ENCODE data around the gene HCFC1R1. TPM values are rescaled to one million over a fixed set of nuclear protein-coding genes. Genes with fewer than 3 reads are reported as not detected.

HCFC1R1 gene
- total RNA-seq, 1 donor from 2014 or later, result 17.7 TPM

GRCh38 chr16:3036726-3037315 is 13.1 kb upstream of the HCFC1R1 start, which contains the start of gene BICDL2:
BICDL2 (minus strand) TSS chr16:3036944; CDS start chr16:3035496, 1,448 bp downstream.
- peaks cover 10% of the 10 kb centered on the region for H3K4me1 Mint-ChIP-seq
- ChIA-PET CTCF (interaction anchor here (0.6 kb wide), 1 partner anchor 8 kb away, joined by 3 read pairs; no protein-coding TSS in a partner anchor), POLR2A (no interaction called here)
- no peaks in the 10 kb centered on the region for H3K36me3 Mint-ChIP-seq (ENCODE audit: low read depth)
- H3K27ac Mint-ChIP-seq, result no peak within 1 kb of the TSS
- TF ChIP-seq CTCF (IDR thresholded peaks at IDR 0.05), result no peak
- intact Hi-C loops (cut with micrococcal nuclease), result no loop called here
- H3K4me3 Mint-ChIP-seq, result peak within 1 kb of the TSS; percentile 35
- ATAC-seq (ENCODE audit: low read depth), result no peak
- no peak for DNase-seq
- H3K27me3 Mint-ChIP-seq, result peaks cover 60% of the 10 kb centered on the region
- H3K9me3 Mint-ChIP-seq, result no peaks in the 10 kb centered on the region

- ChIA-PET POLR2A (no interaction called here), CTCF (interaction anchor here (9.0 kb wide), 1 partner anchor 95 kb away, joined by 87 read pairs; the partner anchor contains the start of gene ZNF213)
- Mint-ChIP-seq H3K4me3 (peak overlapping the region; percentile 35), H3K27me3 (peaks cover 62% of the 10 kb centered on the region), H3K9me3 (no peaks in the 10 kb centered on the region), H3K4me1 (peaks cover 11% of the 10 kb centered on the region), H3K36me3 (ENCODE audit: low read depth) (no peaks in the 10 kb centered on the region), H3K27ac (no peak overlapping the region)
- no peak for ATAC-seq (ENCODE audit: low read depth)
- intact Hi-C loops (cut with micrococcal nuclease), result no loop called here
- DNase-seq, result no peak
- TF ChIP-seq CTCF (IDR thresholded peaks at IDR 0.05), result no peak
Measured at GRCh38 chr16:3035972-3036725, 12.4 kb upstream of the HCFC1R1 start.

- no peak overlapping the region for H3K27ac Mint-ChIP-seq
- intact Hi-C loops (cut with micrococcal nuclease), result no loop called here
- ChIA-PET CTCF (interaction anchor here (9.0 kb wide), 1 partner anchor 95 kb away, joined by 87 read pairs; the partner anchor contains the start of gene ZNF213), POLR2A (no interaction called here)
- ATAC-seq (ENCODE audit: low read depth) (no peak), DNase-seq (no peak)
- H3K9me3 Mint-ChIP-seq, result no peaks in the 10 kb centered on the region
- peaks cover 11% of the 10 kb centered on the region for H3K4me1 Mint-ChIP-seq
- H3K36me3 Mint-ChIP-seq (ENCODE audit: low read depth), result no peaks in the 10 kb centered on the region
- H3K27me3 Mint-ChIP-seq, result peaks cover 60% of the 10 kb centered on the region
- TF ChIP-seq CTCF (IDR thresholded peaks at IDR 0.05), result no peak
- no peak overlapping the region for H3K4me3 Mint-ChIP-seq
Measured at GRCh38 chr16:3035289-3035971, 11.7 kb upstream of the HCFC1R1 start.

- Mint-ChIP-seq H3K9me3 (no peaks in the 10 kb centered on the region), H3K27me3 (peaks cover 52% of the 10 kb centered on the region), H3K27ac (no peak overlapping the region), H3K36me3 (ENCODE audit: low read depth) (no peaks in the 10 kb centered on the region), H3K4me3 (no peak overlapping the region), H3K4me1 (peaks cover 23% of the 10 kb centered on the region)
- TF ChIP-seq CTCF (IDR thresholded peaks at IDR 0.05), result no peak
- DNase-seq (no peak), ATAC-seq (ENCODE audit: low read depth) (no peak)
- intact Hi-C loops (cut with micrococcal nuclease), result no loop called here
- POLR2A ChIA-PET, result interaction anchor here (0.9 kb wide), 1 partner anchor 105 kb away, joined by 5 read pairs; no protein-coding TSS in a partner anchor
- CTCF ChIA-PET, result interaction anchor here (1.1 to 9.0 kb wide), 5 partner anchors 8 to 98 kb away, joined by 3 to 87 read pairs (median 3); partner anchors contain the start of gene ZNF213
Measured at GRCh38 chr16:3032624-3033023, 8.9 kb upstream of the HCFC1R1 start.

Data from activated B cell treated with CpG ODN at 0.5 μM for 24 hours (primary cell).